Gastrocnemius medialis (tissue), 4 donors: ENCODE results near the gene KLHL7. TPM values are rescaled to one million over a fixed set of nuclear protein-coding genes. Genes with fewer than 3 reads are reported as not detected.

Experiments
- ATAC-seq, 2 donors: fragments of 150-250 bp; one replicate each; pipeline ENCODE4 v1.9.1; 2016
- DNase-seq, 2 donors: peaks; one replicate each; pipeline ENCODE4 v3.0.0-alpha.2; 2019
- H3K27ac ChIP-seq, 4 donors: fragments of 200-600 bp; sonication (generic); 1 replicate in 1 of 4; 2 replicates in 3 of 4; pipeline ENCODE4 v1.5.1; 2016 to 2018; ENCODE audit warnings: mild to moderate bottlenecking in 2 of 4, moderate library complexity in 1 of 4
- H3K27me3 ChIP-seq, 3 donors: fragments of 200-600 bp; sonication (generic) in 2 of 3; 1 replicate in 1 of 3; 2 replicates in 2 of 3; pipeline versions ENCODE4 v1.5.1 to v1.6.0; 2016 to 2019; ENCODE audit warnings: mild to moderate bottlenecking in 1 of 3, moderate library complexity in 1 of 3
- H3K36me3 ChIP-seq, 2 donors: fragments of 200-600 bp; sonication (generic) in 1 of 2; one replicate each; pipeline ENCODE4 v1.5.1; 2017 to 2018
- H3K4me1 ChIP-seq, 2 donors: fragments of 200-600 bp; sonication (generic) in 1 of 2; one replicate each; pipeline ENCODE4 v1.5.1; 2016 to 2017; ENCODE audit warnings: mild to moderate bottlenecking in 2 of 2
- H3K4me3 ChIP-seq, 4 donors: fragments of 200-600 bp; sonication (generic) in 3 of 4; 1 replicate in 1 of 4; 2 replicates in 3 of 4; pipeline ENCODE4 v1.5.1; 2016 to 2019; ENCODE audit warnings: mild to moderate bottlenecking in 2 of 4
- H3K9me3 ChIP-seq, 3 donors: fragments of 200-600 bp; sonication (generic) in 2 of 3; 1 replicate in 1 of 3; 2 replicates in 2 of 3; pipeline ENCODE4 v1.5.1; 2016 to 2019
- CTCF ChIP-seq, 5 experiments: fragments of 450-650 bp in 3 of 5; fragments of 200-600 bp in 2 of 5; sonication (generic) in 2 of 5; IDR thresholded peaks in 4 of 5; conservative IDR thresholded peaks in 1 of 5; 1 replicate in 4 of 5; 2 replicates in 1 of 5; pipeline ENCODE4 v1.5.1; 2016 to 2019; ENCODE audit warnings: antibody characterized with exemption in 5 of 5, mild to moderate bottlenecking in 3 of 5, moderate library complexity in 3 of 5
- POLR2A ChIP-seq, 2 donors: fragments of 450-650 bp; IDR thresholded peaks; one replicate each; pipeline ENCODE4 v1.6.1; 2017; ENCODE audit warnings: antibody characterized with exemption in 2 of 2, mild to moderate bottlenecking in 2 of 2, moderate library complexity in 2 of 2
- in situ Hi-C, 4 donors: fragments of 200-750 bp; cut with MboI; loops; one replicate each; pipeline versions ENCODE4 v1.15.0 to v1.8.0; 2017; ENCODE audit warnings: low sequenced_read_pairs in 4 of 4
- intact Hi-C: fragments of 100-400 bp; cut with DNase I; formaldehyde crosslinking; loops from one replicate; pipeline ENCODE4 v1.15.1; 2023; ENCODE audit warnings: low total_unique reads
- total RNA-seq, 4 donors: library from RNA; depleted of rRNA; stranded (reverse); fragments of >200 nt; gene quantifications; one replicate each; pipeline versions ENCODE4 v1.1.0 to v1.2.3, GENCODE V29; 2016

Gene KLHL7
- total RNA-seq, 4 donors from 2014 or later, result 12.2 to 21.4 (median 14.9) TPM

GRCh38 chr7:23207884-23208283, 102.3 kb downstream of the KLHL7 start:
- H3K27ac ChIP-seq, result no peak overlapping the region
- no peaks in the 10 kb centered on the region for H3K36me3 ChIP-seq
- intact Hi-C loops (no loop called here), in situ Hi-C loops (no loop called here)
- TF ChIP-seq CTCF (IDR thresholded peaks at IDR 0.05 in 4 of 5, conservative IDR thresholded peaks at IDR 0.05 in 1 of 5), result no peak
- no peak for TF ChIP-seq POLR2A (IDR thresholded peaks at IDR 0.05)
- no peak overlapping the region for H3K4me3 ChIP-seq
- H3K27me3 ChIP-seq, result no peaks in the 10 kb centered on the region
- DNase-seq (no peak), ATAC-seq (no peak)
- no peaks in the 10 kb centered on the region for H3K4me1 ChIP-seq
- no peaks in the 10 kb centered on the region for H3K9me3 ChIP-seq

- TF ChIP-seq POLR2A (IDR thresholded peaks at IDR 0.05), result no peak
- TF ChIP-seq CTCF (IDR thresholded peaks at IDR 0.05 in 4 of 5, conservative IDR thresholded peaks at IDR 0.05 in 1 of 5), result no peak
Observed at GRCh38 chr7:23208316-23208715, 102.7 kb downstream of the KLHL7 start.

GRCh38 chr7:23210506-23210905, 104.9 kb downstream of the KLHL7 start:
- intact Hi-C loops, result no loop called here
- ATAC-seq (no peak), DNase-seq (no peak)
- Histone ChIP-seq H3K27ac (no peak overlapping the region), H3K36me3 (no peaks in the 10 kb centered on the region), H3K4me3 (no peak overlapping the region), H3K4me1 (no peaks in the 10 kb centered on the region), H3K27me3 (no peaks in the 10 kb centered on the region), H3K9me3 (no peaks in the 10 kb centered on the region)
- in situ Hi-C loops, result no loop called here
- TF ChIP-seq CTCF (IDR thresholded peaks at IDR 0.05 in 4 of 5, conservative IDR thresholded peaks at IDR 0.05 in 1 of 5), result no peak
- TF ChIP-seq POLR2A (IDR thresholded peaks at IDR 0.05), result no peak

More at GRCh38 chr7:23208316-23208715, 102.7 kb downstream of the KLHL7 start:
- no peaks in the 10 kb centered on the region for H3K9me3 ChIP-seq
- no peaks in the 10 kb centered on the region for H3K27me3 ChIP-seq
- H3K27ac ChIP-seq, result no peak overlapping the region
- DNase-seq (no peak), ATAC-seq (no peak)
- H3K36me3 ChIP-seq, result no peaks in the 10 kb centered on the region
- H3K4me1 ChIP-seq, result no peaks in the 10 kb centered on the region
- H3K4me3 ChIP-seq, result no peak overlapping the region
- intact Hi-C loops, result no loop called here
- in situ Hi-C loops, result no loop called here

- intact Hi-C loops, result no loop called here
- ATAC-seq, result no peak
- H3K9me3 ChIP-seq, result no peaks in the 10 kb centered on the region
Observed at GRCh38 chr7:23211589-23211988, 106.0 kb downstream of the KLHL7 start.

More at GRCh38 chr7:23211589-23211988, 106.0 kb downstream of the KLHL7 start:
- Histone ChIP-seq H3K27me3 (no peaks in the 10 kb centered on the region), H3K36me3 (no peaks in the 10 kb centered on the region), H3K4me1 (no peaks in the 10 kb centered on the region), H3K27ac (no peak overlapping the region), H3K4me3 (no peak overlapping the region)
- no peak for TF ChIP-seq POLR2A (IDR thresholded peaks at IDR 0.05)
- TF ChIP-seq CTCF (IDR thresholded peaks at IDR 0.05 in 4 of 5, conservative IDR thresholded peaks at IDR 0.05 in 1 of 5), result no peak
- in situ Hi-C loops, result no loop called here
- DNase-seq, result no peak
